Stomach (tissue), 9 donors: Measurements from ENCODE around the gene MYOM1. TPM values are rescaled to one million over a fixed set of nuclear protein-coding genes. Genes with fewer than 3 reads are reported as not detected.

Experiments used
- DNase-seq, 2 donors: peaks; one replicate each; pipeline versions ENCODE4 v3.0.0 to v3.0.0-alpha.2; 2013 to 2019
- H3K27ac ChIP-seq, 5 donors: fragments of 200-600 bp in 4 of 5; sonication (generic) in 4 of 5; one replicate each; pipeline ENCODE4 v1.5.1; 2013 to 2019; ENCODE audit warnings: mild to moderate bottlenecking in 1 of 5, moderate library complexity in 1 of 5
- H3K27me3 ChIP-seq, 3 donors: fragments of 200-600 bp; sonication (generic); one replicate each; pipeline ENCODE4 v1.5.1; 2017 to 2019; ENCODE audit warnings: mixed run types in 1 of 3
- H3K36me3 ChIP-seq, 4 donors: fragments of 200-600 bp; sonication (generic); 1 replicate in 3 of 4; 2 replicates in 1 of 4; pipeline ENCODE4 v1.5.1; 2016 to 2019
- H3K4me1 ChIP-seq, 4 donors: fragments of 200-600 bp; sonication (generic); one replicate each; pipeline ENCODE4 v1.5.1; 2016 to 2019
- H3K4me3 ChIP-seq, 4 donors: fragments of 200-600 bp; sonication (generic) in 3 of 4; one replicate each; pipeline ENCODE4 v1.5.1; 2016 to 2019; ENCODE audit warnings: mild to moderate bottlenecking in 1 of 4
- H3K9me3 ChIP-seq, 4 donors: fragments of 200-600 bp; sonication (generic); one replicate each; pipeline ENCODE4 v1.5.1; 2016 to 2019
- CTCF ChIP-seq, 7 experiments: fragments of 450-650 bp in 4 of 7; fragments of 200-600 bp in 3 of 7; sonication (generic) in 3 of 7; IDR thresholded peaks; one replicate each; pipeline ENCODE4 v1.5.1; 2016 to 2019; ENCODE audit warnings: antibody characterized with exemption in 7 of 7, control low read depth in 2 of 7, mild to moderate bottlenecking in 1 of 7
- EP300 ChIP-seq: sonication (generic); formaldehyde crosslinking; IDR thresholded peaks from one replicate; pipeline ENCODE4 v1.6.1; 2017; ENCODE audit warnings: antibody characterized with exemption
- POLR2A ChIP-seq, 4 donors: fragments of 450-650 bp; IDR thresholded peaks; one replicate each; pipeline ENCODE4 v1.6.1; 2016; ENCODE audit warnings: antibody characterized with exemption in 4 of 4, control low read depth in 2 of 4, mild to moderate bottlenecking in 1 of 4, moderate library complexity in 1 of 4
- POLR2AphosphoS5 ChIP-seq, 3 donors: sonication (generic); formaldehyde crosslinking; IDR thresholded peaks; one replicate each; pipeline ENCODE4 v1.6.1; 2016; ENCODE audit warnings: antibody characterized with exemption in 3 of 3
- WGBS, 5 donors: extraction: QIAGEN DNeasy Blood & Tissue Kit in 3 of 5; methylation state at CpG; one replicate each; pipeline versions ENCODE4 v1.1.5 to v1.1.7; 2013 to 2018; 5-methylcytosine and 5-hydroxymethylcytosine counted together
- intact Hi-C: fragments of 100-400 bp; cut with DNase I; formaldehyde crosslinking; loops from one replicate; pipeline ENCODE4 v1.15.1; 2023; ENCODE audit warnings: low total_unique reads
- polyA plus RNA-seq, 3 donors: library from polyadenylated mRNA; stranded (reverse); fragments of 200-250 nt; gene quantifications; one replicate each; pipeline ENCODE4 v1.2.3, GENCODE V29; 2013
- total RNA-seq, 5 donors: library from RNA; depleted of rRNA; stranded (reverse); fragments of >200 nt; gene quantifications; one replicate each; pipeline versions ENCODE4 v1.1.0 to v1.2.3, GENCODE V29; 2014 to 2016
- donor health status: healthy with polysubstance abuse.
- donor health status: Bipolar disorder and iron deficiency.
- donor health status: healthy.

MYOM1 gene
- total and polyA plus RNA-seq, 8 donors, result 1.2 to 37.9 (median 3.5) TPM

GRCh38 chr18:3251963-3252277 lies 32.2 kb upstream of the MYOM1 start:
- Histone ChIP-seq H3K36me3 (peaks cover 38 to 53% (median 46%) of the 10 kb centered on the region in 4 donors), H3K27me3 (no peaks in the 10 kb centered on the region), H3K9me3 (no peaks in the 10 kb centered on the region), H3K4me1 (peaks cover 44 to 82% (median 58%) of the 10 kb centered on the region in 4 donors), H3K4me3 (no peak overlapping the region), H3K27ac (peak overlapping the region in 4 of 5 donors; percentile 3 to 100 (median 98))
- DNase-seq, result no peak
- no peak for TF ChIP-seq POLR2AphosphoS5 (IDR thresholded peaks at IDR 0.05)
- TF ChIP-seq POLR2A (IDR thresholded peaks at IDR 0.05), result no peak
- TF ChIP-seq EP300, result no peak
- no peak for TF ChIP-seq CTCF (IDR thresholded peaks at IDR 0.05)
- 61 to 68% (median 65%) methylated on average over 3 of the region's 3 CpGs for WGBS, 5 donors
- intact Hi-C loops, result no loop called here

DNA sequence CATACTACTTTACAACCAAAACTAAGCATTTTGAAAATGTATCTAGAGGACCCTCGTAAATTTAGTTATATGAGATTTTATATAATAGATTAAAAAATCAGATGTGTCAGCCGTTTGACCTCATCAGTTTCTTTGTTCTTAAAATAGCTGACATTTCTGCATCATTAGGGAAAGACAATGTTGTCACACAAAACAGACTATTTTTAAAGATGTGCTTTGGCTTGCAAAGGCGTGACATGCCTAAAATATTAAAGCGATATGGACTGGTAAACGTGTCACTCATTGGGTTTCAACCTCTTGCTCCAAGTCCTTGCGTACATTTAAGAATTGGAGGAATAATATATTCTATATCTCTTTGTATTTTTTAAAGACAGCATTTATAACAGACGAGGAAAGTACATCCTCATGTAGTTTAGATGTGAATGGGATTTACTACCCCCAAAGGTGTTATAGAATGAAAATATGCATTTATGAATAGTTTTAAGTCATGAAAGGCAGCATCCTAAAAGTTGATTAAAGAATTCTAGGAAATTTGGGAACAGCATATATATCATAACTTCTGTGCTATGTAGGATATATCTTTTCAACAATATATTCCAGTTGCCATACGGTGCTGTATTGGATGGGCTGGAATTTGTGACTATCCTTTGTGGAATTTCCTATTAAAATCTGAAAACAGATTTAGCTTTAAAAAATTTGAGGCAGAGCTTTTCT lies 31.6 kb upstream of the MYOM1 start:
- 69 to 77% (median 74%) methylated on average over 8 of the region's 8 CpGs for WGBS, 5 donors
- peaks cover 34 to 47% (median 40%) of the 10 kb centered on the region in 4 donors for H3K36me3 ChIP-seq
- TF ChIP-seq POLR2A (IDR thresholded peaks at IDR 0.05) (no peak), CTCF (IDR thresholded peaks at IDR 0.05) (no peak), POLR2AphosphoS5 (IDR thresholded peaks at IDR 0.05) (no peak), EP300 (no peak)
- DNase-seq, result no peak
- peak overlapping the region in 4 of 5 donors; percentile 3 to 100 (median 98) for H3K27ac ChIP-seq
- H3K9me3 ChIP-seq, result no peaks in the 10 kb centered on the region
- H3K27me3 ChIP-seq, result no peaks in the 10 kb centered on the region
- intact Hi-C loops, result no loop called here
- H3K4me1 ChIP-seq, result peaks cover 39 to 77% (median 54%) of the 10 kb centered on the region in 4 donors
- H3K4me3 ChIP-seq, result no peak overlapping the region

DNA sequence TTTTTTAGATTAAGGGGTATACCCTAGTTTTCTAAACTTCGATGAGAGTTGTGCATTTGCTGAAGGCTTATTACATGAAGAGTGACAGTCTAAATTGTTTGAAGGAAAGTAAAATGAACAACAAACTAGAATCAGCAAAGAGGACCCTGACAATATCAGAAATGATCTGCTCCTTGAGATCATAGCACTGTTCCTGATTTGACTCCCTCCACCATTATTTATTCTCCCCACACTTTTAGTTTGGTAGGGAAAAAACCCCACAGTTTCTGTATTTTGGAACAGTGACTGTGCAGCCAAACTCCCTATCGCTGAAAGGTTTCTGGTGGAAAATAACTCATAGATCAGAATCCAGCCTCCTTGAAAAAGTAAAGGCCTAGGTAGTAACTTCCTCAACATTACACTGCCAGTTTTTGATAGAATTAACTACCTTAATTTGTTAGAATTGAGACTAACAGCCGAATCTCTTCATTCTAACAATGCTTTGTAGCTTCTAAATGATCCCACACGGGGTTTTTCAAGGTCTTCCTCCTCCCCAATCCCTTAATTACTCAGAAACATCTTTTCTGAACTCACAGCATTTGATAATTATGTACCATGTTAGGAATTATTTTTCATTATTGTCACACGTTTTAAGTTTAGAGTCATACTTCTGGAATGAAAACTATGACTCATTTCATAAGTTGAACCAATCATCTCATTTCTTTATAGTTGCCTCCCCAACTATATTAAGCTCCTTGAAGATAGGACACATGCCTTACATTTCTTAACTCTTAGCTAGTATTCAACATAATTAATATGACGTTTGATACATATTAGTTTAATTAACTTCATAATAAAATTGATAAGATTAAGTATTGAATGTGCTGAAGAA lies 30.7 kb upstream of the MYOM1 start:
- H3K4me1 ChIP-seq, result peaks cover 35 to 72% (median 50%) of the 10 kb centered on the region in 4 donors
- H3K9me3 ChIP-seq, result no peaks in the 10 kb centered on the region
- peak overlapping the region in 2 of 4 donors; percentile 56 to 83 for H3K4me3 ChIP-seq
- WGBS, 5 donors, result 33 to 40% (median 36%) methylated on average over 6 of the region's 6 CpGs
- H3K27ac ChIP-seq, result peak overlapping the region in 4 of 5 donors; percentile 65 to 100 (median 98)
- peaks cover 25 to 38% (median 31%) of the 10 kb centered on the region in 4 donors for H3K36me3 ChIP-seq
- DNase-seq, result no peak
- intact Hi-C loops, result no loop called here
- no peaks in the 10 kb centered on the region for H3K27me3 ChIP-seq
- TF ChIP-seq POLR2AphosphoS5 (IDR thresholded peaks at IDR 0.05) (peak in 1 of 3 donors; percentile 7), POLR2A (IDR thresholded peaks at IDR 0.05) (no peak)

DNA sequence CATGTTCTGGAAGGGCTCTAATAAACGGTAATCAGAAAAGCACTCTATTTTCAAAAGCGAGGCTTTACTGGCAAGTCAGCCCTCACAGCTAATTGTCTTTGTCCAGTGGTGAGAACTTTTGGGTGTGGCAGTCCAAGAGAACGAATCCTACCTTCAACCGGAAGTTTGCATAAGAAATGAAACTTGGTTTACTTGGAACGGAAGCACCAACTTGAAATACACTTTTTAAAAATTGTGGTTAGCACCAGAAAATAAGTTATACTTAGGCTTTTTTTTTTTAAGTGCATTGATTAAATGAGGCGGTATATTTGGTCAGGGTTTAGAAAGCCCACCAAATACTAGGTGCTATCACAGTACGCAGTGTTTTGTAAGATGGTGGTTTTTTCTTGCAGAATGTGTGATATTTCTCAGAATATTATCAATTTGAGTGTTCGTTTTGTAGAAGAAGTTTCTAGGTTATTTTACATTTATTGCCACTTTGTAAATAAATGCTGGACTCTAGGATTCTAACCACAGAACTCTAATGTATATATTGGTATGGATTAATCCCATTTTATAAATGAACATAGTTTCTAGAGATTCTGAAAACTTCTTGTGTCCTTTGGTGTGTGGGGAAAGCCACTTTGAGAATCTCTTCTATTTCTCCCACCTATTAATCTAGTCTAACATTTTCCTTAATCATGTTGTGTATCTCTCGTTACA lies 29.0 kb upstream of the MYOM1 start:
- H3K36me3 ChIP-seq, result peaks cover 9 to 21% (median 15%) of the 10 kb centered on the region in 4 donors
- no peaks in the 10 kb centered on the region for H3K9me3 ChIP-seq
- H3K27ac ChIP-seq, result peak overlapping the region in 4 of 5 donors; percentile 98 to 100 (median 99)
- H3K4me3 ChIP-seq, result peak overlapping the region; percentile 56 to 89 (median 78)
- peak in 1 of 2 donors; percentile 87 for DNase-seq
- peaks cover 35 to 72% (median 56%) of the 10 kb centered on the region in 4 donors for H3K4me1 ChIP-seq
- 7 to 13% (median 9%) methylated on average over 9 of the region's 9 CpGs for WGBS, 5 donors
- no peaks in the 10 kb centered on the region for H3K27me3 ChIP-seq
- TF ChIP-seq POLR2AphosphoS5 (IDR thresholded peaks at IDR 0.05), result peak; percentile 53 to 82 (median 81)
- TF ChIP-seq POLR2A (IDR thresholded peaks at IDR 0.05), result no peak
- intact Hi-C loops, result no loop called here
